Measurements from ENCODE around the gene NKX2-3.

NKX2-3 gene

GRCh38 chr10:99573790-99574189, 41.0 kb downstream of the NKX2-3 start:
- no peak for DNase-seq

GRCh38 chr10:99579971-99580370, 47.2 kb downstream of the NKX2-3 start:
- DNase-seq = no peak

GRCh38 chr10:99582255-99582770, 49.6 kb downstream of the NKX2-3 start:
- no peak for DNase-seq

- DNase-seq = no peak
Measured at GRCh38 chr10:99583687-99584086, 50.9 kb downstream of the NKX2-3 start.
